Glomerular endothelial cell (primary cell): ENCODE measurements around the gene GPC1. TPM values are rescaled to one million over a fixed set of nuclear protein-coding genes. Genes with fewer than 3 reads are reported as not detected.
"Not testable (repeated sequence)": the region's sequence is repeated elsewhere in the genome, so short reads cannot be mapped to it uniquely, and the experiment has no call there.

Experiments used
- DNase-seq: peaks from one replicate; pipeline ENCODE4 v3.0.0-alpha.2; 2011; ENCODE audit warnings: low read depth, low spot score; ENCODE audit errors: extremely low read depth
- total RNA-seq: library from RNA; depleted of rRNA; stranded (reverse); fragments of >200 nt; gene quantifications from 2 replicates; pipeline ENCODE4 v1.2.3, GENCODE V29; 2015

GPC1 gene
- total RNA-seq, 1 donor from 2014 or later = 141 TPM

- not testable (repeated sequence) for DNase-seq
These were observed 61.6 kb downstream of the GPC1 start for GRCh38 chr2:240497082-240497481.

- DNase-seq = no peak
These were observed 62.9 kb downstream of the GPC1 start for GRCh38 chr2:240498171-240498957.

GRCh38 chr2:240498958-240499260, 63.4 kb downstream of the GPC1 start:
- no peak for DNase-seq

GRCh38 chr2:240499309-240500301, 64.1 kb downstream of the GPC1 start:
- DNase-seq = no peak

- no peak for DNase-seq
These were observed 65.3 kb downstream of the GPC1 start for GRCh38 chr2:240500561-240501423.

GRCh38 chr2:240501531-240501991, 66.1 kb downstream of the GPC1 start:
- DNase-seq = no peak

GRCh38 chr2:240502059-240502429, 66.6 kb downstream of the GPC1 start:
- DNase-seq = no peak

- DNase-seq = no peak
These were observed 67.1 kb downstream of the GPC1 start for GRCh38 chr2:240502430-240503121.

- DNase-seq = no peak
These were observed 67.9 kb downstream of the GPC1 start for GRCh38 chr2:240503375-240503774.

GRCh38 chr2:240503848-240504247, 68.4 kb downstream of the GPC1 start:
- DNase-seq = no peak

GRCh38 chr2:240505910-240506309, 70.4 kb downstream of the GPC1 start:
- no peak for DNase-seq

- DNase-seq = no peak
These were observed 71.1 kb downstream of the GPC1 start for GRCh38 chr2:240506406-240507059.

- no peak for DNase-seq
These were observed 71.8 kb downstream of the GPC1 start for GRCh38 chr2:240507060-240507777.

- no peak for DNase-seq
These were observed 72.4 kb downstream of the GPC1 start for GRCh38 chr2:240507778-240508251.

GRCh38 chr2:240508832-240509545, 73.5 kb downstream of the GPC1 start:
- no peak for DNase-seq

GRCh38 chr2:240509667-240510512, 74.4 kb downstream of the GPC1 start:
- DNase-seq = no peak

GRCh38 chr2:240510513-240511210, 75.2 kb downstream of the GPC1 start:
- DNase-seq = no peak
